Trophoblast cell (in vitro differentiated cells and primary cell): Measurements from ENCODE around the gene PET117.
"Not testable (repeated sequence)": the region's sequence is repeated elsewhere in the genome, so short reads cannot be mapped to it uniquely, and the experiment has no call there.

Experiments used
- DNase-seq, 2 donors: peaks; one replicate each; pipeline ENCODE4 v3.0.0-alpha.2; 2016
- H2AFZ ChIP-seq: 2 replicates; pipeline ENCODE4 v1.6.1; 2013; ENCODE audit warnings: low read length, moderate library complexity, mild to moderate bottlenecking; ENCODE audit not compliant: insufficient read depth, poor library complexity
- H2AK5ac ChIP-seq: 2 replicates; pipeline ENCODE4 v1.6.1; 2013; ENCODE audit warnings: mild to moderate bottlenecking, low read length
- H2BK120ac ChIP-seq: 2 replicates; pipeline ENCODE4 v1.6.1; 2013; ENCODE audit warnings: low read length, mild to moderate bottlenecking, moderate library complexity; ENCODE audit not compliant: insufficient read depth, poor library complexity
- H2BK12ac ChIP-seq: 2 replicates; pipeline ENCODE4 v1.6.1; 2013; ENCODE audit warnings: mild to moderate bottlenecking, low read length, moderate library complexity
- H2BK5ac ChIP-seq: 2 replicates; pipeline ENCODE4 v1.6.1; 2013; ENCODE audit warnings: low read length, low read depth, moderate library complexity, mild to moderate bottlenecking; ENCODE audit not compliant: poor library complexity
- H3K14ac ChIP-seq: 2 replicates; pipeline ENCODE4 v1.6.1; 2013; ENCODE audit warnings: mild to moderate bottlenecking, low read length
- H3K18ac ChIP-seq: 2 replicates; pipeline ENCODE4 v1.6.1; 2013; ENCODE audit warnings: mild to moderate bottlenecking, low read length
- H3K23ac ChIP-seq: 2 replicates; pipeline ENCODE4 v1.6.1; 2013; ENCODE audit warnings: low read length
- H3K27ac ChIP-seq: 2 replicates; pipeline ENCODE4 v1.5.1; 2013; ENCODE audit warnings: low read depth, mild to moderate bottlenecking, inconsistent platforms, low read length, moderate library complexity
- H3K27me3 ChIP-seq: 2 replicates; pipeline ENCODE4 v1.6.1; 2013; ENCODE audit warnings: inconsistent platforms, mild to moderate bottlenecking, low read length, moderate library complexity; ENCODE audit not compliant: insufficient read depth
- H3K36me3 ChIP-seq, 2 experiments: 1 replicate in 1 of 2; 2 replicates in 1 of 2; pipeline ENCODE4 v1.6.1; 2013; ENCODE audit warnings: low read length in 2 of 2, mild to moderate bottlenecking in 2 of 2, moderate library complexity in 1 of 2; ENCODE audit not compliant: insufficient read depth in 2 of 2, control insufficient read depth in 1 of 2
- H3K4ac ChIP-seq: 2 replicates; pipeline ENCODE4 v1.6.1; 2013; ENCODE audit warnings: low read depth, mild to moderate bottlenecking, low read length, moderate library complexity
- H3K4me1 ChIP-seq, 2 experiments: 1 replicate in 1 of 2; 2 replicates in 1 of 2; pipeline ENCODE4 v1.6.1; 2013; ENCODE audit warnings: low read length in 2 of 2, mild to moderate bottlenecking in 2 of 2, moderate library complexity in 1 of 2; ENCODE audit not compliant: insufficient read depth in 2 of 2, control insufficient read depth in 1 of 2
- H3K4me2 ChIP-seq: 2 replicates; pipeline ENCODE4 v1.6.1; 2013; ENCODE audit warnings: inconsistent platforms, mild to moderate bottlenecking, low read length, moderate library complexity
- H3K4me3 ChIP-seq: 2 replicates; pipeline ENCODE4 v1.5.1; 2013; ENCODE audit warnings: mild to moderate bottlenecking, low read depth, low read length, inconsistent platforms
- H3K79me1 ChIP-seq: one replicate; pipeline ENCODE4 v1.6.1; 2013; ENCODE audit warnings: low read length
- H3K79me2 ChIP-seq: 2 replicates; pipeline ENCODE4 v1.6.1; 2013; ENCODE audit warnings: low read length, mild to moderate bottlenecking; ENCODE audit not compliant: control insufficient read depth, insufficient read depth, poor library complexity
- H3K9ac ChIP-seq: 2 replicates; pipeline ENCODE4 v1.6.1; 2013; ENCODE audit warnings: mild to moderate bottlenecking, low read length
- H3K9me3 ChIP-seq: 2 replicates; pipeline ENCODE4 v1.6.1; 2013; ENCODE audit warnings: low read depth, mild to moderate bottlenecking, control low read depth, inconsistent platforms, low read length; ENCODE audit not compliant: insufficient read depth
- H4K12ac ChIP-seq: 2 replicates; pipeline ENCODE4 v1.6.1; 2013; ENCODE audit warnings: low read depth, mild to moderate bottlenecking, low read length, moderate library complexity
- H4K8ac ChIP-seq: 2 replicates; pipeline ENCODE4 v1.6.1; 2013; ENCODE audit warnings: low read depth, mild to moderate bottlenecking, low read length, moderate library complexity
- H4K91ac ChIP-seq: one replicate; pipeline ENCODE4 v1.6.1; 2013; ENCODE audit warnings: low read depth, mild to moderate bottlenecking, low read length, moderate library complexity
- WGBS: extraction: QIAGEN DNeasy Blood & Tissue Kit; methylation state at CpG from one replicate; pipeline ENCODE4 v1.1.7; 2013; ENCODE audit warnings: missing lambda C conversion rate; ENCODE audit not compliant: insufficient read length, insufficient coverage; ENCODE audit errors: extremely low coverage; 5-methylcytosine and 5-hydroxymethylcytosine counted together

The PET117 gene

GRCh38 chr20:18176318-18176785 lies 38.7 kb downstream of the PET117 start:
- Histone ChIP-seq H4K12ac (peak overlapping the region; percentile 27), H3K27ac (no peak overlapping the region), H2AFZ (no peak overlapping the region), H3K14ac (no peak overlapping the region), H2BK5ac (no peak overlapping the region), H3K9ac (no peak overlapping the region), H3K18ac (peak overlapping the region; percentile 13), H2BK120ac (no peak overlapping the region), H4K91ac (no peak overlapping the region), H2AK5ac (no peak overlapping the region), H3K4me1 (no peaks in the 10 kb centered on the region), H3K4ac (peak overlapping the region; percentile 41), H3K9me3 (no peaks in the 10 kb centered on the region), H3K23ac (no peak overlapping the region), H3K4me2 (no peak overlapping the region), H3K4me3 (no peak overlapping the region), H3K79me2 (peaks cover 2% of the 10 kb centered on the region), H3K27me3 (no peaks in the 10 kb centered on the region), H2BK12ac (no peak overlapping the region), H3K36me3 (peaks cover 5 to 12% of the 10 kb centered on the region in 2 experiments), H3K79me1 (peaks cover 3% of the 10 kb centered on the region), H4K8ac (peak overlapping the region; percentile 26)
- DNase-seq: no peak
- no CpG with 5 or more reads among the region's 8 CpGs for WGBS

GRCh38 chr20:18180366-18180765 lies 42.7 kb downstream of the PET117 start:
- H3K14ac ChIP-seq, H2AFZ ChIP-seq, H3K4me3 ChIP-seq, H3K79me1 ChIP-seq, H3K18ac ChIP-seq, H3K4me1 ChIP-seq, DNase-seq, H3K23ac ChIP-seq, H4K8ac ChIP-seq, H3K79me2 ChIP-seq, H3K4me2 ChIP-seq, H3K9me3 ChIP-seq, H2AK5ac ChIP-seq, H2BK5ac ChIP-seq, H2BK120ac ChIP-seq, H4K12ac ChIP-seq, H4K91ac ChIP-seq, H3K9ac ChIP-seq, H3K4ac ChIP-seq, H2BK12ac ChIP-seq, H3K27me3 ChIP-seq, H3K27ac ChIP-seq: not testable (repeated sequence)
- peaks cover 10 to 31% of the 10 kb centered on the region in 2 experiments for H3K36me3 ChIP-seq

GRCh38 chr20:18180815-18181214 lies 43.2 kb downstream of the PET117 start:
- Histone ChIP-seq H4K8ac (no peak overlapping the region), H3K27ac (no peak overlapping the region), H3K4ac (no peak overlapping the region), H3K9ac (no peak overlapping the region), H3K9me3 (no peaks in the 10 kb centered on the region), H3K4me2 (no peak overlapping the region), H3K27me3 (no peaks in the 10 kb centered on the region), H4K12ac (no peak overlapping the region), H3K79me2 (peaks cover 2% of the 10 kb centered on the region), H3K4me1 (no peaks in the 10 kb centered on the region), H2AFZ (no peak overlapping the region), H2BK5ac (no peak overlapping the region), H2BK120ac (no peak overlapping the region), H2BK12ac (no peak overlapping the region), H2AK5ac (no peak overlapping the region), H3K23ac (no peak overlapping the region), H3K79me1 (peaks cover 3% of the 10 kb centered on the region), H3K36me3 (peaks cover 10 to 32% of the 10 kb centered on the region in 2 experiments), H3K4me3 (no peak overlapping the region), H3K14ac (no peak overlapping the region), H4K91ac (no peak overlapping the region), H3K18ac (no peak overlapping the region)
- no CpG with 5 or more reads among the region's 1 CpG for WGBS
- no peak for DNase-seq

- H3K79me2 ChIP-seq: no peaks in the 10 kb centered on the region
- H3K36me3 ChIP-seq: peaks cover 18 to 36% of the 10 kb centered on the region in 2 experiments
- no peak overlapping the region for H2BK120ac ChIP-seq
- H4K12ac ChIP-seq: no peak overlapping the region
- no peak overlapping the region for H2AFZ ChIP-seq
- H4K8ac ChIP-seq: no peak overlapping the region
- no peaks in the 10 kb centered on the region for H3K79me1 ChIP-seq
- no peak overlapping the region for H3K27ac ChIP-seq
- no peak overlapping the region for H3K4me2 ChIP-seq
- DNase-seq: peak; percentile 89 to 99
- H2BK5ac ChIP-seq: no peak overlapping the region
- no peaks in the 10 kb centered on the region for H3K9me3 ChIP-seq
- H2AK5ac ChIP-seq: no peak overlapping the region
- H3K23ac ChIP-seq: no peak overlapping the region
- peaks cover 0 to 3% of the 10 kb centered on the region in 2 experiments for H3K4me1 ChIP-seq
- no peak overlapping the region for H3K18ac ChIP-seq
- no peak overlapping the region for H3K14ac ChIP-seq
- H3K4ac ChIP-seq: no peak overlapping the region
- H4K91ac ChIP-seq: no peak overlapping the region
- no peak overlapping the region for H3K9ac ChIP-seq
- H3K4me3 ChIP-seq: no peak overlapping the region
- H2BK12ac ChIP-seq: no peak overlapping the region
- no peaks in the 10 kb centered on the region for H3K27me3 ChIP-seq
- no CpG with 5 or more reads among the region's 5 CpGs for WGBS
Measured at GRCh38 chr20:18187020-18187419, 49.4 kb downstream of the PET117 start.
